ENCODE measurements around the gene KCNIP4. TPM values are rescaled to one million over a fixed set of nuclear protein-coding genes. Genes with fewer than 3 reads are reported as not detected.

Gene KCNIP4
- total and polyA plus RNA-seq, 12 donors, result 0.15 TPM; not detected in 11

DNA sequence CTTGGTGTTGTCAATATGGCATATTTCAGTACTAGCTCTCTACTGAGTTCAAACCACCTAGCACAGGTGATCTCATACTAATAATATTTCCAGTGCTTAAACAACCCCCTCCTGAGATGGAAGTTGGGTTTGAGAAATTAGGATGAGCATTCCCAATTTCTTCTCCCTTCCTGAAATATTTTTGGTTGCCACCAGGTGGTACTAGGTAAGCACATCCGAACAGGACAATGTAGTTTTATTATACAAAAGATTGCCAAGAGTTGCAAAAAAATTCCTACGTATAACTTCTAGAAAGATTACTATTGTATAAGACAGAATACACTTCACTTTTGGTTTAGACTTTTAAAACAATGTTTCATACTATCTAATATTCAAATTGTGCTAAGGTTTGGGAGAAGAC is 763.8 kb downstream of the KCNIP4 start:
- no peak overlapping the region for H3K27ac ChIP-seq
- no peak overlapping the region for H3K4me3 ChIP-seq
- H3K9me3 ChIP-seq, result no peaks in the 10 kb centered on the region
- H3K27me3 ChIP-seq, result no peaks in the 10 kb centered on the region
- H3K36me3 ChIP-seq, result no peaks in the 10 kb centered on the region
- H3K4me1 ChIP-seq, result no peaks in the 10 kb centered on the region
- ATAC-seq (no peak), DNase-seq (no peak)
- WGBS, 2 donors, result 67 to 72% methylated on average over 2 of the region's 2 CpGs
- TF ChIP-seq, protein P1, sequence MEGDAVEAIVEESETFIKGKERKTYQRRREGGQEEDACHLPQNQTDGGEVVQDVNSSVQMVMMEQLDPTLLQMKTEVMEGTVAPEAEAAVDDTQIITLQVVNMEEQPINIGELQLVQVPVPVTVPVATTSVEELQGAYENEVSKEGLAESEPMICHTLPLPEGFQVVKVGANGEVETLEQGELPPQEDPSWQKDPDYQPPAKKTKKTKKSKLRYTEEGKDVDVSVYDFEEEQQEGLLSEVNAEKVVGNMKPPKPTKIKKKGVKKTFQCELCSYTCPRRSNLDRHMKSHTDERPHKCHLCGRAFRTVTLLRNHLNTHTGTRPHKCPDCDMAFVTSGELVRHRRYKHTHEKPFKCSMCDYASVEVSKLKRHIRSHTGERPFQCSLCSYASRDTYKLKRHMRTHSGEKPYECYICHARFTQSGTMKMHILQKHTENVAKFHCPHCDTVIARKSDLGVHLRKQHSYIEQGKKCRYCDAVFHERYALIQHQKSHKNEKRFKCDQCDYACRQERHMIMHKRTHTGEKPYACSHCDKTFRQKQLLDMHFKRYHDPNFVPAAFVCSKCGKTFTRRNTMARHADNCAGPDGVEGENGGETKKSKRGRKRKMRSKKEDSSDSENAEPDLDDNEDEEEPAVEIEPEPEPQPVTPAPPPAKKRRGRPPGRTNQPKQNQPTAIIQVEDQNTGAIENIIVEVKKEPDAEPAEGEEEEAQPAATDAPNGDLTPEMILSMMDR (IDR thresholded peaks at IDR 0.05), result no peak
- intact Hi-C loops (cut with DNase I), result no loop called here

- ATAC-seq, result no peak
- Histone ChIP-seq H3K4me1 (no peaks in the 10 kb centered on the region), H3K36me3 (no peaks in the 10 kb centered on the region), H3K27me3 (no peaks in the 10 kb centered on the region), H3K27ac (no peak overlapping the region), H3K4me3 (no peak overlapping the region), H3K9me3 (no peaks in the 10 kb centered on the region)
- TF ChIP-seq, protein P1 (IDR thresholded peaks at IDR 0.05), result no peak
- DNase-seq, result no peak
- intact Hi-C loops (cut with DNase I), result no loop called here
These were observed 766.9 kb downstream of the KCNIP4 start for GRCh38 chr4:21181716-21182115.

- ATAC-seq (no peak), DNase-seq (no peak)
- H3K4me3 ChIP-seq, result no peak overlapping the region
- TF ChIP-seq, protein P1 (IDR thresholded peaks at IDR 0.05), result no peak
- H3K9me3 ChIP-seq, result no peaks in the 10 kb centered on the region
- no peaks in the 10 kb centered on the region for H3K4me1 ChIP-seq
- H3K27ac ChIP-seq, result no peak overlapping the region
- intact Hi-C loops (cut with DNase I), result no loop called here
- H3K27me3 ChIP-seq, result no peaks in the 10 kb centered on the region
- H3K36me3 ChIP-seq, result no peaks in the 10 kb centered on the region
These were observed 770.7 kb downstream of the KCNIP4 start for GRCh38 chr4:21177871-21178270.

- TF ChIP-seq, protein P1 (IDR thresholded peaks at IDR 0.05), result no peak
- intact Hi-C loops (cut with DNase I), result no loop called here
These were observed 771.5 kb downstream of the KCNIP4 start for GRCh38 chr4:21177092-21177491.

DNA sequence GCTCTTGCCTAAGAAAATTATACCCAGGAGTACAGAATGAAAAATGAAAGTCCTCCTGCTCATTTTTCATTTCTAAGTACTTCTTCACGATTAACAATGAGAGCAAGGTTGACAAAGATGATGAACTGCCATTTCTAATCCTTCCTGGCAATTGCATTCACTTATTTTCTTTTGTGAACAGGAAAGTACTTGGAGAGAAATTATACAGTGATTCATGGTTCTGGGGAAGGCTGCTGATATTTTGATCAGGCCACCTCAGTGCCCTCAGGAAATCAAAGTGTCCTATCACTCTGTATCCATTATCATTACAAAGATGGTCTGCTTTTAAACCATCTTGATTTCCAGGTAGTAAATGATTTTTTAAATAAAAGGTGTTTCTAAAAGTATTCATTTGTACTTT is 780.9 kb downstream of the KCNIP4 start:
- WGBS, 2 donors, result 58 to 69% methylated on average over 1 of the region's 1 CpG
- ATAC-seq, result no peak
- no peak overlapping the region for H3K4me3 ChIP-seq
- no peaks in the 10 kb centered on the region for H3K27me3 ChIP-seq
- no peak overlapping the region for H3K27ac ChIP-seq
- DNase-seq, result no peak
- no peaks in the 10 kb centered on the region for H3K36me3 ChIP-seq
- peaks cover 0 to 10% (median 0%) of the 10 kb centered on the region in 11 donors for H3K9me3 ChIP-seq
- no peaks in the 10 kb centered on the region for H3K4me1 ChIP-seq
- TF ChIP-seq, protein P1 (IDR thresholded peaks at IDR 0.05), result no peak
- intact Hi-C loops (cut with DNase I), result no loop called here

More at GRCh38 chr4:21177092-21177491, 771.5 kb downstream of the KCNIP4 start:
- no peaks in the 10 kb centered on the region for H3K9me3 ChIP-seq
- ATAC-seq (no peak), DNase-seq (no peak)
- no peaks in the 10 kb centered on the region for H3K4me1 ChIP-seq
- no peak overlapping the region for H3K4me3 ChIP-seq
- H3K27ac ChIP-seq, result no peak overlapping the region
- no peaks in the 10 kb centered on the region for H3K36me3 ChIP-seq
- 69 to 73% methylated on average over 1 of the region's 1 CpG for WGBS, 2 donors
- no peaks in the 10 kb centered on the region for H3K27me3 ChIP-seq

Measured in heart right ventricle (tissue), 16 donors.